HTERT RPE-1 (cell line): ENCODE data around the gene SCAF11.

Experiments used
- in situ Hi-C: fragments of 300-500 bp; cut with MboI; formaldehyde crosslinking; loops from 4 replicates; pipeline ENCODE4 v1.14.3; 2020; ENCODE audit warnings: low sequenced_read_pairs

SCAF11 gene

GRCh38 chr12:45980540-45980939, 9.8 kb downstream of the SCAF11 start:
- in situ Hi-C loops: no loop called here

GRCh38 chr12:45978108-45978507, 12.3 kb downstream of the SCAF11 start:
- in situ Hi-C loops: no loop called here

- in situ Hi-C loops: no loop called here
These were observed 12.8 kb downstream of the SCAF11 start for GRCh38 chr12:45977620-45978019.

- in situ Hi-C loops: no loop called here
These were observed 14.9 kb downstream of the SCAF11 start for GRCh38 chr12:45975506-45975905.

- in situ Hi-C loops: no loop called here
These were observed 15.5 kb downstream of the SCAF11 start for GRCh38 chr12:45974883-45975282.

- in situ Hi-C loops: no loop called here
These were observed 16.1 kb downstream of the SCAF11 start for GRCh38 chr12:45974171-45974719.

- in situ Hi-C loops: no loop called here
These were observed 16.8 kb downstream of the SCAF11 start for GRCh38 chr12:45973526-45973925.

GRCh38 chr12:45970391-45970790, 20.0 kb downstream of the SCAF11 start:
- in situ Hi-C loops: no loop called here

GRCh38 chr12:45969084-45969483, 21.3 kb downstream of the SCAF11 start:
- in situ Hi-C loops: no loop called here

GRCh38 chr12:45966486-45966885, 23.9 kb downstream of the SCAF11 start:
- in situ Hi-C loops: no loop called here

- in situ Hi-C loops: no loop called here
These were observed 27.6 kb downstream of the SCAF11 start for GRCh38 chr12:45962553-45963325.

- in situ Hi-C loops: no loop called here
These were observed 30.6 kb downstream of the SCAF11 start for GRCh38 chr12:45959728-45960127.

- in situ Hi-C loops: no loop called here
These were observed 31.3 kb downstream of the SCAF11 start for GRCh38 chr12:45959025-45959424.

- in situ Hi-C loops: no loop called here
These were observed 41.8 kb downstream of the SCAF11 start for GRCh38 chr12:45948546-45948945.

- in situ Hi-C loops: no loop called here
These were observed 43.9 kb downstream of the SCAF11 start for GRCh38 chr12:45946435-45946834.

- in situ Hi-C loops: no loop called here
These were observed 45.6 kb downstream of the SCAF11 start for GRCh38 chr12:45944771-45945170.

GRCh38 chr12:45939759-45940158, 50.6 kb downstream of the SCAF11 start:
- in situ Hi-C loops: no loop called here

- in situ Hi-C loops: no loop called here
These were observed 51.8 kb downstream of the SCAF11 start for GRCh38 chr12:45938566-45938965.

GRCh38 chr12:45934956-45935355, 55.4 kb downstream of the SCAF11 start:
- in situ Hi-C loops: no loop called here

- in situ Hi-C loops: no loop called here
These were observed 56.9 kb downstream of the SCAF11 start for GRCh38 chr12:45933504-45933903.

- in situ Hi-C loops: no loop called here
These were observed 60.0 kb downstream of the SCAF11 start for GRCh38 chr12:45930369-45930768.

GRCh38 chr12:45928309-45928708, 62.1 kb downstream of the SCAF11 start:
- in situ Hi-C loops: no loop called here

GRCh38 chr12:45918818-45919217, 71.6 kb downstream of the SCAF11 start:
- in situ Hi-C loops: no loop called here
